HEK293T (cell line): ENCODE measurements around the gene RAB6A.

Experiments used
- CTCF ChIA-PET: fragments of 350-600 bp; formaldehyde crosslinking; extraction: SDS; loops from one replicate; lab custom pipeline; 2021; ENCODE audit warnings: antibody characterized with exemption, inconsistent platforms; lab: Yijun Ruan, JAX
- POLR2A ChIA-PET: fragments of 350-600 bp; formaldehyde crosslinking; extraction: SDS; loops from one replicate; lab custom pipeline; 2020; ENCODE audit warnings: antibody characterized with exemption, inconsistent platforms; lab: Yijun Ruan, JAX
- DNase-seq: peaks from one replicate; pipeline ENCODE4 v3.0.0; 2012; ENCODE audit warnings: mixed read lengths; ENCODE audit errors: extremely low spot score
- ARNT ChIP-seq: fragments of 450-650 bp; IDR thresholded peaks from 2 replicates; pipeline ENCODE4 v1.6.1; 2017; ENCODE audit warnings: mild to moderate bottlenecking
- BHLHE40 ChIP-seq: fragments of 450-650 bp; IDR thresholded peaks from 2 replicates; pipeline ENCODE4 v1.6.1; 2016; ENCODE audit warnings: mild to moderate bottlenecking, moderate library complexity, borderline replicate concordance
- CTBP1 ChIP-seq: fragments of 450-650 bp; IDR thresholded peaks from 2 replicates; pipeline ENCODE4 v1.6.1; 2016; ENCODE audit warnings: borderline replicate concordance
- ELF4 ChIP-seq: fragments of 450-650 bp; IDR thresholded peaks from 2 replicates; pipeline ENCODE4 v1.6.1; 2017; ENCODE audit warnings: antibody characterized with exemption
- FOXA1 ChIP-seq: fragments of 450-650 bp; IDR thresholded peaks from 2 replicates; pipeline ENCODE4 v1.6.1; 2016; ENCODE audit warnings: mild to moderate bottlenecking
- FOXK2 ChIP-seq: fragments of 450-650 bp; IDR thresholded peaks from 2 replicates; pipeline ENCODE4 v1.6.1; 2016; ENCODE audit warnings: mild to moderate bottlenecking
- FOXM1 ChIP-seq: fragments of 450-650 bp; IDR thresholded peaks from 2 replicates; pipeline ENCODE4 v1.6.1; 2017; ENCODE audit warnings: mild to moderate bottlenecking, borderline replicate concordance
- HDGF ChIP-seq: fragments of 450-650 bp; IDR thresholded peaks from 2 replicates; pipeline ENCODE4 v1.6.1; 2017; ENCODE audit warnings: antibody characterized with exemption, borderline replicate concordance
- L3MBTL2 ChIP-seq: fragments of 450-650 bp; conservative IDR thresholded peaks from 2 replicates; pipeline ENCODE4 v1.6.1; 2016; ENCODE audit warnings: mild to moderate bottlenecking
- LEF1 ChIP-seq: fragments of 450-650 bp; IDR thresholded peaks from 2 replicates; pipeline ENCODE4 v1.6.1; 2017; ENCODE audit warnings: mild to moderate bottlenecking, borderline replicate concordance
- NFRKB ChIP-seq: fragments of 450-650 bp; IDR thresholded peaks from 2 replicates; pipeline ENCODE4 v1.6.1; 2016; ENCODE audit warnings: mild to moderate bottlenecking, moderate library complexity
- SP1 ChIP-seq: fragments of 450-650 bp; IDR thresholded peaks from 2 replicates; pipeline ENCODE4 v1.6.1; 2017
- SUZ12 ChIP-seq: fragments of 450-650 bp; IDR thresholded peaks from 2 replicates; pipeline ENCODE4 v1.6.1; 2016; ENCODE audit warnings: mild to moderate bottlenecking
- TARDBP ChIP-seq: fragments of 450-650 bp; IDR thresholded peaks from 2 replicates; pipeline ENCODE4 v1.6.1; 2016
- ZNF384 ChIP-seq: fragments of 450-650 bp; IDR thresholded peaks from 2 replicates; pipeline ENCODE4 v1.6.1; 2016
- TF ChIP-seq, protein P1 (sequence below): fragments of 450-650 bp; IDR thresholded peaks from 2 replicates; pipeline ENCODE4 v1.6.1; 2016

The RAB6A gene

DNA sequence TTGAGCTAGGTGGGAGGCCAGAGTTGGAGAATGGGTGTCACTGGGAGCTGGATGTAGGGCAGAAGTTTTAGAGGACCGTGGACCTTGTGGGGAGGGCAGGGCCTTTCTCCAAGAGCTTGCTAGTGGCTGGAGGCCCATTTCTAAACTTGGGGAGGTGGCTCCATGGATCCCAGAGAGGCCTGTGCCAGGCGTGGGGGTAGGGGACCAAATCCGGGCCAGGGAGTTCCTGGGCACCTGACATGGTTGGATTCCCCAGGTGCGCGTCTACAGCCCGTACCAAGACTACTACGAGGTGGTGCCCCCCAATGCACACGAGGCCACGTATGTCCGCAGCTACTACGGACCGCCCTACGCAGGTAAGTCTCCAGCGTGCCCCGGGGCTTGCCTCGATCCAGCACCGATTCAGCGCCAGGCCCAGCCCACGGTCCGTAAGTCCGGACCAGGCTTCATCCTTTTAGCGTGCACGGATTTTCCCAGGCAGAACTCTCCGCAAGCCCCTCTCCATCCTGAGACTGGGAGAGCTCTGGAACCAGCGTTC, 100.3 kb downstream of the RAB6A start:
- DNase-seq = no peak
- TF ChIP-seq ARNT (no peak), SP1 (no peak), LEF1 (no peak), NFRKB (no peak), SUZ12 (no peak)
- POLR2A ChIA-PET = no interaction called here
- CTCF ChIA-PET = interaction anchor here (0.6 to 5.1 kb wide), 15 partner anchors 11 to 276 kb away, joined by 3 to 42 read pairs (median 3); partner anchors contain the start of gene PLEKHB1

DNA sequence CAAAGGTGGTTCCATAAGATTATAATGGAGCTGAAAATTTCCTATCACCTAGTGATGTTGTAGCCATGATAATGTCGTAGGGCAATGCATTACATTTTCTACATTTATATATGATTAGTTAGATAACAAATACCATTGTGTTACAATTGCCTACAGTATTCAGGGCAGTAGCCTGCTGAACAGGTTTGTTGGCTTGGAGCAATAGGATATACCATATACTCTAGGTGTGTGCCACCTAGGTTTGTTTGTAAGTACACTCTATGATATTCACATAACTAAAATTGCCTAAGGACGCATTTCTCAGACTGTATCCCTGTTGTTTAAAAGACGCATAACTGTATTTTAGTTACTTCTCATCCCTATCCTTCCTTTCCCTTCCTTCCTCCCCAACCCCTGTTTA, 100.9 kb downstream of the RAB6A start:
- ChIA-PET CTCF (interaction anchor here (0.6 to 5.1 kb wide), 7 partner anchors 12 to 260 kb away, joined by 3 to 42 read pairs (median 7); partner anchors contain the start of gene PLEKHB1), POLR2A (interaction anchor here (1.2 kb wide), 1 partner anchor 61 kb away, joined by 3 read pairs; no protein-coding TSS in a partner anchor)
- DNase-seq = no peak
- no peak for TF ChIP-seq NFRKB
- TF ChIP-seq, protein P1, sequence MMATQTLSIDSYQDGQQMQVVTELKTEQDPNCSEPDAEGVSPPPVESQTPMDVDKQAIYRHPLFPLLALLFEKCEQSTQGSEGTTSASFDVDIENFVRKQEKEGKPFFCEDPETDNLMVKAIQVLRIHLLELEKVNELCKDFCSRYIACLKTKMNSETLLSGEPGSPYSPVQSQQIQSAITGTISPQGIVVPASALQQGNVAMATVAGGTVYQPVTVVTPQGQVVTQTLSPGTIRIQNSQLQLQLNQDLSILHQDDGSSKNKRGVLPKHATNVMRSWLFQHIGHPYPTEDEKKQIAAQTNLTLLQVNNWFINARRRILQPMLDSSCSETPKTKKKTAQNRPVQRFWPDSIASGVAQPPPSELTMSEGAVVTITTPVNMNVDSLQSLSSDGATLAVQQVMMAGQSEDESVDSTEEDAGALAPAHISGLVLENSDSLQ = no peak
- no peak for TF ChIP-seq TARDBP
- TF ChIP-seq FOXM1 = no peak
- no peak for TF ChIP-seq CTBP1
- TF ChIP-seq SUZ12 = no peak

DNA sequence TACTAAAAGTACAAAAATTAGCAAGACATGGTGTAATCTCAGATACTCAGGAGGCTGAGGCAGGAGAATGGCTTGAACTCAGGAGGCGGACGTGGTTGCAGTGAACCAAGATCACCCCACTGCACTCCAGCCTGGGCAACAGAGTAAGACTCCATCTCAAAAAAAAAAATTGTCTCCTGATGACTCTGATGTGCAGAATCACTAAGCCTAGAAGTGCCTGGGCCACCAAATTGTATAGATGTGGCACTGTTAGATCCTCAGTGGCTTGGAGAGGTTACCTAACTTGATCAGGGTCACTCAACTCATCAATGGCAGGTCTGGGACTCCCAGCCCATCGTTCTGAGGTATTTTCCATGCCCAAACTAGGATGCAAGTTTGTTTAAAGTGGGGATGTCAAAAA, 103.9 kb downstream of the RAB6A start:
- CTCF ChIA-PET = no interaction called here
- POLR2A ChIA-PET = no interaction called here
- TF ChIP-seq SUZ12 (no peak), LEF1 (no peak), FOXA1 (no peak), TARDBP (no peak), SP1 (no peak), CTBP1 (no peak), HDGF (no peak), BHLHE40 (no peak), FOXK2 (no peak), ZNF384 (no peak), L3MBTL2 (no peak), ELF4 (no peak), NFRKB (no peak), FOXM1 (no peak), ARNT (no peak)
- TF ChIP-seq, protein P1 = no peak
- no peak for DNase-seq

DNA sequence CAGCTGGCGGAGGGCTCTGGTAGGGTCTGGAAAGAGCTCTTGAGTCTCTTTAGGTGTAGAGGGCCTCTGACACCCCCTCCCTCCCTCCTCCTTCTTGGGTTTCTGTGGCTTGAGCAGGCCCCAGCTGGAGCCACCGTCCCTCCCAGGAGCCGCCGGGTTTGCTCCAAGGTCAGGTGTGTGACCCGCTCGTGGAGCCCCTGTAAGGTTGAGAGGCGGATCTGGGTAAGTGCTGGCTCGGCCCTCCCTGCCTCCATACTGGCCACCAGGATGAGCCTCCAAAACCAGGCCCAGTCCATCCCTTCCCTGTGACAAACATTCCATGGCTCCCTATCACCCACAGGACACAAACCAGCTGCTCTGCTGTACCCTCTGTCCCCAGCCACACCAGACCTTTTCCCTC, 105.2 kb downstream of the RAB6A start:
- TF ChIP-seq BHLHE40 (no peak), SP1 (no peak), ARNT (no peak), HDGF (no peak), FOXM1 (no peak), FOXA1 (no peak), LEF1 (no peak), TARDBP (no peak), L3MBTL2 (no peak), ELF4 (no peak), ZNF384 (no peak), NFRKB (no peak), FOXK2 (no peak), CTBP1 (no peak), SUZ12 (no peak)
- TF ChIP-seq, protein P1 = no peak
- ChIA-PET CTCF (interaction anchor here (0.6 kb wide), 1 partner anchor 305 kb away, joined by 3 read pairs; no protein-coding TSS in a partner anchor), POLR2A (no interaction called here)
- DNase-seq = no peak

DNA sequence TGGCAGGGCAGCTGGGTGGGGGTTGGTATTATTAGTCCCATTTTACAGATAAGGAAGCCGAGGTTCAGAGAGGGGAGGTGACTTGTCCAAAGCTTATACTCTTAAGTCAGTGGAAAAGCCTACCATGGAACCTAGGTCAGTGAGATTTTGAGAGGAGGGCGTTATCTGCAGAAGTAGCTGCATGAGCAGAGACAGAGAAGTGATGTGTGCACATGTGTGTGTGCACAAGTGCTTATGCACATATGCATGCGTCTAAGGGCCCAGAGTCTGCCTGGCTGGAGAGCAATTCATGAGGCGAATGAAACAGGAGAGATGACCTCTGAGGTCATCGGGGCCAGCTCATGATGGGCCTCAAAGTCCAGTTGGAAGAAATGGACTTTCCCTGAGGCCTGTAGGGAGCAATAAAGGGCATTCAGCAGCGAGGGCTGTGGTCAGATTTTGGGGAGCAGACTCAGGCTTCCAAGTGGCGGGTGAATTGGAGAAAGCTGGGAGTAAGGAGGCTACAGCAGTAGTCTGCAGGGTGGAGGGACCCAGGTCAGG, 106.3 kb downstream of the RAB6A start:
- ChIA-PET POLR2A (no interaction called here), CTCF (interaction anchor here (0.6 kb wide), 1 partner anchor 215 kb away, joined by 6 read pairs; no protein-coding TSS in a partner anchor)
- DNase-seq = no peak
- no peak for TF ChIP-seq BHLHE40
- no peak for TF ChIP-seq ZNF384
- no peak for TF ChIP-seq FOXK2
- TF ChIP-seq NFRKB = no peak
- no peak for TF ChIP-seq SUZ12
- no peak for TF ChIP-seq TARDBP
- no peak for TF ChIP-seq ELF4
- no peak for TF ChIP-seq SP1

DNA sequence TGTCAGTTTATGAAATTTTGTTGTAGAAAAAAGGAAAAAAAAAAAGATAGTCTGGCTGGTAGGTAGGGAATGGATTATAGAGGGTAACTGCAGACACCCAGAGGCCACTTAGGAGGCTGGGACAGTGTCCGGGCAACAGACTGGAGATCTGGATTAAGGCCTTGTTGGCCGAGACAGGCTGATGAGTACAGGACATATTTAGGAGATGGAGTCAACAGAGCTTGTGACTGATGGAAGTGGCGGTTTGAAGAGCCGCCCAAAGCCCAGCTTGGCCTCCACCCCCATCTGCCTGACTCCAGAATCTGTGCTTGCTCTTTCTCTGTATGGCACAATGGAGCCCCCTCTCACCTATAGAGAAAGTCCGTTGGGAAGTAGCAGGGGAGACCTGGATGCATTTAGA, 106.9 kb downstream of the RAB6A start:
- TF ChIP-seq FOXK2 (no peak), ARNT (no peak), BHLHE40 (no peak), L3MBTL2 (no peak), TARDBP (no peak)
- TF ChIP-seq, protein P1 = no peak
- ChIA-PET CTCF (no interaction called here), POLR2A (no interaction called here)
- no peak for DNase-seq
